Nephron progenitor cell (in vitro differentiated cells): Measurements from ENCODE around the gene TKTL2.
A peak's percentile ranks its signal among the peaks of the same experiment; 100 is the strongest.

Experiments
- DNase-seq: peaks from one replicate; pipeline ENCODE4 v3.0.0; 2021
- H3K27ac Mint-ChIP-seq: 2 replicates; pipeline ENCODE4 v1.8.0; 2021; ENCODE audit warnings: mild to moderate bottlenecking, moderate library complexity, mixed read lengths
- H3K27me3 Mint-ChIP-seq: 2 replicates; pipeline ENCODE4 v1.8.0; 2021; ENCODE audit warnings: mild to moderate bottlenecking, low read depth, mixed read lengths; ENCODE audit not compliant: poor library complexity
- H3K36me3 Mint-ChIP-seq: 2 replicates; pipeline ENCODE4 v1.8.0; 2021; ENCODE audit warnings: low read depth, mixed read lengths
- H3K4me1 Mint-ChIP-seq: 2 replicates; pipeline ENCODE4 v1.8.0; 2021; ENCODE audit warnings: mixed read lengths
- H3K4me3 Mint-ChIP-seq: 2 replicates; pipeline ENCODE4 v1.8.0; 2021; ENCODE audit warnings: mild to moderate bottlenecking, moderate library complexity, mixed read lengths
- H3K9me3 Mint-ChIP-seq: 2 replicates; pipeline ENCODE4 v1.8.0; 2021; ENCODE audit warnings: mild to moderate bottlenecking, moderate library complexity, mixed read lengths
- TF ChIP-seq, protein P1 (sequence below): fragments of 200-600 bp; sonication (generic); IDR thresholded peaks from 2 replicates; pipeline ENCODE4 v1.5.0; 2021; ENCODE audit warnings: antibody characterized with exemption

Gene TKTL2

GRCh38 chr4:163485589-163485988 is 12.0 kb upstream of the TKTL2 start:
- Mint-ChIP-seq H3K4me3 (no peak overlapping the region), H3K4me1 (no peaks in the 10 kb centered on the region), H3K36me3 (no peaks in the 10 kb centered on the region), H3K9me3 (peaks cover 15% of the 10 kb centered on the region), H3K27ac (no peak overlapping the region), H3K27me3 (peaks cover 5% of the 10 kb centered on the region)
- TF ChIP-seq, protein P1, sequence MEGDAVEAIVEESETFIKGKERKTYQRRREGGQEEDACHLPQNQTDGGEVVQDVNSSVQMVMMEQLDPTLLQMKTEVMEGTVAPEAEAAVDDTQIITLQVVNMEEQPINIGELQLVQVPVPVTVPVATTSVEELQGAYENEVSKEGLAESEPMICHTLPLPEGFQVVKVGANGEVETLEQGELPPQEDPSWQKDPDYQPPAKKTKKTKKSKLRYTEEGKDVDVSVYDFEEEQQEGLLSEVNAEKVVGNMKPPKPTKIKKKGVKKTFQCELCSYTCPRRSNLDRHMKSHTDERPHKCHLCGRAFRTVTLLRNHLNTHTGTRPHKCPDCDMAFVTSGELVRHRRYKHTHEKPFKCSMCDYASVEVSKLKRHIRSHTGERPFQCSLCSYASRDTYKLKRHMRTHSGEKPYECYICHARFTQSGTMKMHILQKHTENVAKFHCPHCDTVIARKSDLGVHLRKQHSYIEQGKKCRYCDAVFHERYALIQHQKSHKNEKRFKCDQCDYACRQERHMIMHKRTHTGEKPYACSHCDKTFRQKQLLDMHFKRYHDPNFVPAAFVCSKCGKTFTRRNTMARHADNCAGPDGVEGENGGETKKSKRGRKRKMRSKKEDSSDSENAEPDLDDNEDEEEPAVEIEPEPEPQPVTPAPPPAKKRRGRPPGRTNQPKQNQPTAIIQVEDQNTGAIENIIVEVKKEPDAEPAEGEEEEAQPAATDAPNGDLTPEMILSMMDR = no peak
- peak; percentile 16 for DNase-seq

DNA sequence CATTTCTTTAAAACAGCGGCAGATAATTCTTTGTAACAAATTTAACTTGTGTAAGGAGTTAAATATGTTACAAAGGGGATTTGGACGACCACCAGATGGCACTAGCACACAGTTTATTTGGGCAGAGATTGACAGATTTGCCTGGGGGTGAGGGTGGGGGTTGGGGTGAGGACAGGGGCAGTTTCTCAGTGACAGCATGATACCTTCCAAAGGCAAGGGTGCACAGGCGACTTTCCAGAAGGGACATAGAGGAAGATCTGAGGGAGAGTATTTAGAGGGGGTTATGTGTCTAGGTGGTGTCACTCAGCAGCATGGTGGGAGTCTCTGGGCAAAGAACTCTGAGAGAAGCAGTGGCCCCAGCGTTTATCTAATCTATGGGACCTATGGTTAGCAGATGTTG is 11.4 kb upstream of the TKTL2 start:
- no peaks in the 10 kb centered on the region for H3K36me3 Mint-ChIP-seq
- TF ChIP-seq, protein P1 = peak; percentile 56
- no peak overlapping the region for H3K4me3 Mint-ChIP-seq
- peak; percentile 72 for DNase-seq
- H3K27ac Mint-ChIP-seq = no peak overlapping the region
- peaks cover 15% of the 10 kb centered on the region for H3K9me3 Mint-ChIP-seq
- H3K27me3 Mint-ChIP-seq = peaks cover 5% of the 10 kb centered on the region
- no peaks in the 10 kb centered on the region for H3K4me1 Mint-ChIP-seq

- DNase-seq = no peak
- H3K4me3 Mint-ChIP-seq = no peak overlapping the region
- no peaks in the 10 kb centered on the region for H3K4me1 Mint-ChIP-seq
- no peaks in the 10 kb centered on the region for H3K27me3 Mint-ChIP-seq
- TF ChIP-seq, protein P1 = no peak
- H3K36me3 Mint-ChIP-seq = no peaks in the 10 kb centered on the region
- no peak overlapping the region for H3K27ac Mint-ChIP-seq
- H3K9me3 Mint-ChIP-seq = peaks cover 4% of the 10 kb centered on the region
Measured at GRCh38 chr4:163482190-163482589, 8.6 kb upstream of the TKTL2 start.

DNA sequence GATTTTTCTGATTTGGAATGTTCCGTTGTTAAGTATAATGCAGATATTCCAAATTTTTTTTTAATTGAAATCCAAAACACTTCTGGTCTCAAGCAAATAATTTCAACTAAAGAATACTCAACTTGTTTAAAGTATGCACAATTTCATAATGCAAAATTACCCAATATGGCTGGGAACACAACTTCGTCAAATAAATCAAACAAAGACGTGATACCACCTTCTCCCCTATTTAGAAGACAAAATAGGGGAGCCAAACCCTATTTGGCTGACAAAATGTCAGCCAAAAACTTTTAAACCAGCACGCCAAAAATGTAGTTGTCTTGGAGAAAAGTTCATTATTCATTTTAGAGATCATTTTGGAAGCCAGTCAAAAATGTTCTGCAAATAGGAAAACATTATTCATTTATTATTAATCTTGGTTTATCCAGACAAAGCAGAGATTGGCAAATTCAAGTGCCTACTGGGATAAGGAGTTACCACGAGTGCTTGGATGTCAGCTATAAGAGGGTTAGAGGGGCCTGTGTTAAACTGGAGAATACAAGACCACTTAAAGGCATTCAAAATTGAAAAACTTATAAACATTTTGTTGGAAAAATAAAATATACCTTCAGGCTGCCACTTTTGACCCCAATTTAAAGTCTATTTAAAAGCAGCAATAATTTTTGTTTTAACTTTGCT is 3.3 kb upstream of the TKTL2 start:
- Mint-ChIP-seq H3K36me3 (no peaks in the 10 kb centered on the region), H3K4me3 (no peak overlapping the region), H3K4me1 (no peaks in the 10 kb centered on the region), H3K9me3 (no peaks in the 10 kb centered on the region), H3K27ac (no peak overlapping the region), H3K27me3 (no peaks in the 10 kb centered on the region)
- DNase-seq = no peak
- TF ChIP-seq, protein P1 = no peak

DNA sequence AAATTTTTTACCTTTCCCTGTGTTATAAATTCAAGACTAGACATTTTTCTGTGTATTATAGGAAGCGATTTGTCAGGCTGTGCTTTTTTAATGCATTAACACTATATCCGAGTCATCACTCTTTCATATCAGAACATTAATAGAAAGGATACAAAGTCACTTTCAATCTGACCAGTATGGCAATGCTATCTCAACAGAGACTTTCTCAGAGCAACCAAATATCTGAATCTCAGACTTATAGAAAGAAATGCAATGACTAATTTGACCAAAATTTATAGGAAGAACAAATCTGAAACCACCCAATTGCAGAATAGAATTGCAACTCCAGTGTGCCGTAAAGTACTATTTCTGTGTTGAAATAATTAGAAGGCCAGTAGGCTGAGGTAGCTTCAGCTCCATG is 473 bp upstream of the TKTL2 start:
- H3K4me1 Mint-ChIP-seq = no peaks in the 10 kb centered on the region
- DNase-seq = no peak
- no peaks in the 10 kb centered on the region for H3K36me3 Mint-ChIP-seq
- no peaks in the 10 kb centered on the region for H3K9me3 Mint-ChIP-seq
- TF ChIP-seq, protein P1 = no peak
- no peak overlapping the region for H3K4me3 Mint-ChIP-seq
- H3K27me3 Mint-ChIP-seq = no peaks in the 10 kb centered on the region
- no peak overlapping the region for H3K27ac Mint-ChIP-seq

GRCh38 chr4:163473130-163473529 is 424 bp downstream of the TKTL2 start:
- no peak for DNase-seq

More at GRCh38 chr4:163473130-163473529, 424 bp downstream of the TKTL2 start:
- Mint-ChIP-seq H3K36me3 (no peaks in the 10 kb centered on the region), H3K9me3 (no peaks in the 10 kb centered on the region), H3K4me3 (no peak overlapping the region), H3K27ac (no peak overlapping the region), H3K4me1 (no peaks in the 10 kb centered on the region), H3K27me3 (no peaks in the 10 kb centered on the region)
- TF ChIP-seq, protein P1 = no peak
